Right atrium auricular region (tissue), 2 donors: Measurements from ENCODE around the gene ANKS4B. TPM values are rescaled to one million over a fixed set of nuclear protein-coding genes. Genes with fewer than 3 reads are reported as not detected.

Source experiments
- DNase-seq: peaks from one replicate; pipeline ENCODE4 v3.0.0-alpha.2; 2019; ENCODE audit warnings: low spot score
- H3K27ac ChIP-seq, 2 donors: fragments of 200-600 bp; sonication (generic); 1 replicate in 1 of 2; 2 replicates in 1 of 2; pipeline ENCODE4 v1.5.1; 2016 to 2019
- H3K27me3 ChIP-seq, 2 donors: fragments of 200-600 bp; sonication (generic); one replicate each; pipeline versions ENCODE4 v1.5.1 to v1.6.0; 2017 to 2019
- H3K36me3 ChIP-seq: fragments of 200-600 bp; sonication (generic); one replicate; pipeline ENCODE4 v1.5.1; 2016
- H3K4me1 ChIP-seq, 2 donors: fragments of 200-600 bp; sonication (generic); one replicate each; pipeline versions ENCODE4 v1.5.1 to v1.6.0; 2017 to 2019
- H3K4me3 ChIP-seq, 2 donors: fragments of 200-600 bp; sonication (generic); 1 replicate in 1 of 2; 2 replicates in 1 of 2; pipeline ENCODE4 v1.5.1; 2017 to 2019; ENCODE audit warnings: mild to moderate bottlenecking in 1 of 2, moderate library complexity in 1 of 2
- H3K9me3 ChIP-seq, 2 donors: fragments of 200-600 bp; sonication (generic); one replicate each; pipeline ENCODE4 v1.5.1; 2019
- CTCF ChIP-seq, 2 donors: fragments of 200-600 bp; sonication (generic); IDR thresholded peaks; one replicate each; pipeline ENCODE4 v1.5.1; 2019; ENCODE audit warnings: antibody characterized with exemption in 2 of 2
- total RNA-seq, 2 donors: library from RNA; depleted of rRNA; stranded (reverse); fragments of >200 nt; gene quantifications; one replicate each; pipeline ENCODE4 v1.1.0, GENCODE V29; 2016

Gene ANKS4B
- total RNA-seq, 2 donors from 2014 or later: not detected

GRCh38 chr16:21228361-21228872 lies 5.1 kb upstream of the ANKS4B start:
- no peak for DNase-seq
- Histone ChIP-seq H3K27ac (no peak overlapping the region), H3K4me3 (no peak overlapping the region), H3K4me1 (no peaks in the 10 kb centered on the region), H3K9me3 (no peaks in the 10 kb centered on the region), H3K27me3 (no peaks in the 10 kb centered on the region), H3K36me3 (no peaks in the 10 kb centered on the region)
- TF ChIP-seq CTCF (IDR thresholded peaks at IDR 0.05): no peak

GRCh38 chr16:21233045-21233520 lies 416 bp upstream of the ANKS4B start:
- Histone ChIP-seq H3K4me3 (no peak overlapping the region), H3K27ac (no peak overlapping the region), H3K36me3 (no peaks in the 10 kb centered on the region), H3K27me3 (no peaks in the 10 kb centered on the region), H3K4me1 (no peaks in the 10 kb centered on the region), H3K9me3 (no peaks in the 10 kb centered on the region)
- TF ChIP-seq CTCF (IDR thresholded peaks at IDR 0.05): no peak
- DNase-seq: no peak

- Histone ChIP-seq H3K4me3 (no peak overlapping the region), H3K36me3 (no peaks in the 10 kb centered on the region), H3K27ac (no peak overlapping the region), H3K9me3 (no peaks in the 10 kb centered on the region), H3K4me1 (no peaks in the 10 kb centered on the region), H3K27me3 (no peaks in the 10 kb centered on the region)
- no peak for DNase-seq
- no peak for TF ChIP-seq CTCF (IDR thresholded peaks at IDR 0.05)
Measured at GRCh38 chr16:21235199-21235585, 1.7 kb downstream of the ANKS4B start.

GRCh38 chr16:21236831-21237230 lies 3.3 kb downstream of the ANKS4B start:
- Histone ChIP-seq H3K9me3 (no peaks in the 10 kb centered on the region), H3K27ac (no peak overlapping the region), H3K27me3 (no peaks in the 10 kb centered on the region), H3K36me3 (no peaks in the 10 kb centered on the region), H3K4me1 (no peaks in the 10 kb centered on the region), H3K4me3 (no peak overlapping the region)
- DNase-seq: no peak
- TF ChIP-seq CTCF (IDR thresholded peaks at IDR 0.05): no peak

- H3K9me3 ChIP-seq: no peaks in the 10 kb centered on the region
- H3K27me3 ChIP-seq: no peaks in the 10 kb centered on the region
- no peak for DNase-seq
- no peaks in the 10 kb centered on the region for H3K36me3 ChIP-seq
- no peak overlapping the region for H3K4me3 ChIP-seq
- H3K4me1 ChIP-seq: peaks cover 0 to 2% of the 10 kb centered on the region in 2 donors
- no peak overlapping the region for H3K27ac ChIP-seq
- TF ChIP-seq CTCF (IDR thresholded peaks at IDR 0.05): no peak
Measured at GRCh38 chr16:21239646-21240045, 6.1 kb downstream of the ANKS4B start.

- no peak for TF ChIP-seq CTCF (IDR thresholded peaks at IDR 0.05)
- H3K36me3 ChIP-seq: no peaks in the 10 kb centered on the region
- H3K4me1 ChIP-seq: peaks cover 0 to 16% of the 10 kb centered on the region in 2 donors
- no peak overlapping the region for H3K27ac ChIP-seq
- DNase-seq: no peak
- no peak overlapping the region for H3K4me3 ChIP-seq
- no peaks in the 10 kb centered on the region for H3K27me3 ChIP-seq
- no peaks in the 10 kb centered on the region for H3K9me3 ChIP-seq
Measured at GRCh38 chr16:21242756-21243155, 9.3 kb downstream of the ANKS4B start.
